Measurements from ENCODE around the gene FOXL1. TPM values are rescaled to one million over a fixed set of nuclear protein-coding genes. Genes with fewer than 3 reads are reported as not detected.

The FOXL1 gene
- total and polyA plus RNA-seq, 9 of the 15 experiments (the other 6 are each of a cell fraction or from before 2014, with no cell fraction given), result not detected

DNA sequence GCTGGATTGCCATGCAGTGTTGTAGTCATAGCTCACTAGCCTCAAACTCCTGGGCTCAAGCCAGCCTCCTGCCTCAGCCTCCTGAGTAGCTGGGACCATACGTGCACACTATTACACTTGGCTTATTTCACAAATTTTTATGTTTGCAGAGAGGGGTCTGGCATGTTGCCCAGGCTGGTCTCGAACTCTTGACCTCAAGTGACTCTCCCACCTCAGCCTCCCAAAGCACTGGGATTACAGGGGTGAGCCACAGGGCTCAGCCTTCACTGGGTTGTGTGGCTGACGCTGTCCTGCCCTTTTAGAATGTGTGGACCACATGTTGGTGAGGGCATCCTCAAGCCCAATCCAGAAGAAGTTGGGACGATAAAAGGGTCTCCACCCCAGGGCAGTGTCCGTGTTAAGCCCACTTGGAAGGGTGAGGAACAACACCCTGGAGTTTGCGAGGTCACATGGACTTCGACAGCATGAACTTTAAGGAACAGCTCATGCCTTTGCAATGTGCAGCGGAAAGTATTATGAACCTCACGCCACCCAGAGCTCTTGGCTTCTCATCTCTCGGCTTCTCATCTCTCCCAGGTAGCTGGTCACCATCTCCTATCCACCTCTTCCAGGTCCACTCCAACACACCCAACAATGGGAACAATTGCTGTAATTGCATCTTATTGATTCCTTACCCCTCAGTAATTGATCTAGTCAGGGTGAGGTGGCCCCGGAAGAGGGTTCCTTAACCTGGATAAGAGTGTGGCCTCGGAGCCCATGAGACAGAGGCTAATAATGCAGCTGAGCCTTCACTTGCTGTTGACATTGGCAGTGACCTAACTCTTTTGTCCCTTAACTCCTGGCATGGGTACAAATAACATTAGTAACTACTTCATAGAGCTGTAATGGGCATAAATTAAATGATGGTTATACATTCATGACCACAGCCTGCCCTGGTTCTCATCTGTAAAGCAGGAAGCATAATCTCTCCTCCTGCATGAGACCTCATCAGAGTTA is 6.7 kb downstream of the FOXL1 start:
- H3K36me3 ChIP-seq (ENCODE audit: control insufficient read depth, insufficient read depth, low read length), result no peaks in the 10 kb centered on the region
- no TSS peak for BruUV-seq (replicated peaks)
- H2AFZ ChIP-seq (ENCODE audit: low read depth, low read length), result no peak overlapping the region
- TF ChIP-seq CHD1 (IDR thresholded peaks at IDR 0.05; ENCODE audit: low read length) (no peak), NEUROD1 (IDR thresholded peaks at IDR 0.05; ENCODE audit: borderline replicate concordance, low read depth, low read length, partially characterized antibody) (no peak), MAZ (CRISPR knock-in tag; conservative IDR thresholded peaks at IDR 0.05 in 1 of 2, IDR thresholded peaks at IDR 0.05 in 1 of 2) (no peak), RUNX1 (IDR thresholded peaks at IDR 0.05; ENCODE audit: low read depth) (no peak), TCF15 (CRISPR knock-in tag; IDR thresholded peaks at IDR 0.05) (no peak), SRSF1 (IDR thresholded peaks at IDR 0.05; ENCODE audit: low read depth, low read length) (no peak), FOSL1 (tag; conservative IDR thresholded peaks at IDR 0.05) (no peak), CHCHD3 (CRISPR knock-in tag; IDR thresholded peaks at IDR 0.05) (no peak), ZNF354B (CRISPR knock-in tag; IDR thresholded peaks at IDR 0.05) (no peak), L3MBTL2 (IDR thresholded peaks at IDR 0.05) (no peak), MXI1 (IDR thresholded peaks at IDR 0.05; ENCODE audit: low read depth, low read length) (no peak), FOXJ2 (tag; IDR thresholded peaks at IDR 0.05) (no peak), ZFP91 (CRISPR knock-in tag; IDR thresholded peaks at IDR 0.05) (no peak), ZNF24 (IDR thresholded peaks at IDR 0.05) (no peak), ZNF124 (CRISPR knock-in tag; IDR thresholded peaks at IDR 0.05) (no peak), SREBF1 (IDR thresholded peaks at IDR 0.05; ENCODE audit: borderline replicate concordance, low read depth, low read length) (no peak)
- TF ChIP-seq, protein P1, sequence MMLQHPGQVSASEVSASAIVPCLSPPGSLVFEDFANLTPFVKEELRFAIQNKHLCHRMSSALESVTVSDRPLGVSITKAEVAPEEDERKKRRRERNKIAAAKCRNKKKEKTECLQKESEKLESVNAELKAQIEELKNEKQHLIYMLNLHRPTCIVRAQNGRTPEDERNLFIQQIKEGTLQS (IDR thresholded peaks at IDR 0.05), result no peak
- TF ChIP-seq, protein P1 (CRISPR knock-in tag; conservative IDR thresholded peaks at IDR 0.05), result no peak
- no peak overlapping the region for H3K4me2 ChIP-seq (ENCODE audit: insufficient read depth, low read length)
- FAIRE-seq (no peak), DNase-seq (ENCODE audit: extremely low read depth in 1 of 4, low spot score in 3 of 4) (no peak), ATAC-seq (no peak)
- ChIA-PET POLR2A (interaction anchor here (0.6 to 1.0 kb wide), 3 partner anchors 9 to 461 kb away, joined by 3 read pairs; no protein-coding TSS in a partner anchor), CTCF (ENCODE audit: low intra/inter-chr PET ratio) (no interaction called here)
- no peaks in the 10 kb centered on the region for H3K9me3 ChIP-seq (replicated peaks; ENCODE audit: control insufficient read depth, insufficient read depth, low read depth, low read length)
- no peaks in the 10 kb centered on the region for H3K79me2 ChIP-seq (ENCODE audit: control insufficient read depth, insufficient read depth, low read length)
- WGBS (ENCODE audit: insufficient coverage, low coverage, missing lambda C conversion rate), result 0% methylated on average over 12 of the region's 12 CpGs
- no peaks in the 10 kb centered on the region for H3K4me1 ChIP-seq (replicated peaks in 1 of 2; ENCODE audit: control insufficient read depth in 2 of 2, insufficient read depth in 2 of 2, low read length in 2 of 2)
- H3K27ac ChIP-seq (ENCODE audit: extremely low read depth, low read depth, low read length), result no peak overlapping the region
- in situ Hi-C loops (cut with MboI) (no loop called here), intact Hi-C loops (cut with micrococcal nuclease) (no loop called here)
- 0 out of 2 replicates have a peak, but pooled peaks cover 4% of the 10 kb centered on the region for H4K20me1 ChIP-seq (replicated peaks; ENCODE audit: control insufficient read depth, insufficient read depth, low read length)
- H3K4me3 ChIP-seq, result no peak overlapping the region
- H3K9ac ChIP-seq (ENCODE audit: insufficient read depth in 1 of 2, low read depth in 2 of 2, low read length in 2 of 2), result no peak overlapping the region
- no peaks in the 10 kb centered on the region for H3K9me1 ChIP-seq (ENCODE audit: control insufficient read depth, insufficient read depth, low read length)
- peaks cover 15 to 20% of the 10 kb centered on the region in 2 experiments; a peak in 4 of 5 replicates for H3K27me3 ChIP-seq (ENCODE audit: control insufficient read depth in 2 of 2, insufficient read depth in 2 of 2, low read length in 2 of 2)

Data from K562 (cell line).